GM19099 (cell line): Measurements from ENCODE around the gene HADHA.

ENCODE experiments used
- POLR2A ChIP-seq: IDR thresholded peaks from 3 replicates; pipeline ENCODE4 v1.6.1; 2011; ENCODE audit warnings: low read depth; ENCODE audit not compliant: insufficient read length; ENCODE audit errors: extremely low read depth

The HADHA gene

DNA sequence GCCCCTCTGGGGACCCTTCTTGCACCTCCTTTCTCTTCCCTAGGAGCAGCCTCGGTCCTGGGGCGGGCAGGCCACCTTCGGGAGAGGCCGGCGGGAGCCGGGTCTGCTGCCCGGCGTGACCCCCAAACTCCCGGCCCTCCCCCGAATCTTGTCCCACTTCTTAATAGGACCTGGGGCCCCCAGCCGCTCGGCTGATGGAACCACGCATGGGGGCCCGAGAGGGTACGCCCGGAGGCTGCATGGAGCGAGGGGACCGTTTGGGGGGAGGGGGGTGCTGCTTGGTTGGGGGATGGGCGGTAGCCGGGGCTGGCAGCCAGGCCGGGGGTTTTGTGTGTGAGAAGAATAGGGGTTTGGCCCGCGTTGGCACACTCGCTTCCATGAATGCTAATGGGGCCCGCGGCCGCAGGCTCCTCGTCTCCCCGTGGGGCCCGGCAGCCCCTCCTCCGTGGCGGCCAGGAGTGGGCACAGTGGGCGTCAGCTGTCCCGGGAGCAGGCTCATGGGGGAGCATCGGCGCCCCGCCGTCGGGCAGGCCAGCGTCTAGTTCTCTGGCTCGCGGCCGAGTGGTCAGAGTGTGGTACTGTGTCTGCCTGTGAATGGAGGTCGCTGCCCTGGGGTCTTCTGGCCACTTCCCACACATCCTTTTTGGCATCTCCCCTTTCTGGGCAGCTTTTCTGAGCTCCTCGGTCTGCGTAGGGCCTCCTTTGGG, 70.5 kb downstream of the HADHA start:
- TF ChIP-seq POLR2A, result no peak

DNA sequence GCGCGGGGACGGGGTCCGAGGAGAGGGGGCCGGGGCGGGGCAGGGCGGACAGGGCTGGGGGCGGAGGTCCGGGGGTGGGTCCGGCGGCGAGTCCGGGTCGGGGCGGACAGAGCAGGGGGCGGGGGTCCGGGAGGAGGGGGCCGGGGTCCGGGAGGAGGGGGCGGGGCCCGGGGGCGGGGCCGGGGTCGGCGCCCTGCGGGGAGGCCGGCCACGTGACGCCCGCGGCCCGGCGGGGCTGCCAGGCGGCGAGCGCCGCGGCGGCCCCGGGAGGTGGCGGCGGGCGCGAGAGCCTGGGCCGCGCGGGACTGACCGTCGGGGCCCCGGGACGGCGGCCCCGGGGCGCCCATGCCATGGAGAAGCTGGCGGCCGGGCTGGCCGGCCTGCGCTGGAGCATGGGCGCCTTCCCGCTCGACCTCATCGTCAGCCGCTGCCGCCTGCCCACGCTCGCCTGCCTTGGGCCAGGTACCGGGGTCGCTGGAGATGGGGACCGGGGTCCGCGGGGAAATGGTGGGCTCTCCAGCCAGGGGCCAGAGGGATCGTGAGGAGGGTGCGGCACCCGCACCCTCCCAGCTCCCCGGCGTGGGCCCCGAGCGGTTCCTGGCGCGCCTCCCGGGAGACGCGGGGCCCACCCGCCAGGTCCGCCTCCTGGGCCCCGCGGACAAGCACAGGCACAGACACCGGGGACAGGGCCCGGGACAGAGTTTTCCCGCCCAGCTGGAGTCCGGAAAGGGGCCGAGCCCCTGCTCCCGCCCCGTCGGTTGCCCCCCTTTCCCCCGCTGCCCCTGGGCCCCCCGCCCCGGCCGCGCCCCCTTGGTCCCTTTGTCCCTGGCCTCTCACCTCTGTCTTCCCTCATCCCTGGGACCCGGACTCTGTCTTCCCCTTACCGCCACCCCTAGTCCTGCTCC, 71.3 kb downstream of the HADHA start, which contains the start of gene GAREM2:
Gene GAREM2 (plus strand): TSS at position 218 of the 905 bp plus-strand sequence. CDS start 133 bp downstream, at position 351.
- no peak for TF ChIP-seq POLR2A

DNA sequence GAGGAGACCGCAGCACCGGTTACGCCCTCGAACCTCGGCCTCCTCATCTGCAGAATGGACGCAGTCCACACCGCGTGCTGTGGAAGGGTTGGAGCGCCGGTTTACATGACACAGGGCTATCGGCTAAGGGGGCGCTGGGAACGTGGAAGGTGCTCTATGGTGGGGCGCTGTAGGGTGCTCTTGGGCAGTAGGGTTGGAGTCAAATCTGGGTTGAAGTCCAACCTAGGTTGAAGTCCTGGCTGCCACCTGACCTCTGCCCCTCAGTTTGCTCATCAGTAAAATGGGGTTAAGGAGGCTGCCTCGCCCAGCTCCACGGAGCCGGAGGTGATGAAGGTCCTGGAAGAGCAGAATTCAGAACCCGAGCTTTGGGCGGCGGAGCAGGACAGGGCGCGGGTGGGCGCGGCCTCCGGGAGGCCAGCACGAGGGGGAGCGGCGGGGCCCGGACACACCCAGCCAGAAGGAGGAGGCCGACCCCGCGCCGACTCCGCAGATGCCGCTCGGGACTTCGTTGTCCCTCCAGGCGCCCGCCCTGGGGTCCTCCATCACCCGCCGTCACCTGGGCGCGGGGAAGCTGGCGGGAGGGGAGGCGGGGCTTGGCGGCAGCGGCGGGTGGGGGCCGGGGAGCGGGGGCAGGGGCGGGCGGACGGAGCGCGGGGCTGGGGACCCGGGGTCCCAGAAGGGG, 72.1 kb downstream of the HADHA start:
- no peak for TF ChIP-seq POLR2A

DNA sequence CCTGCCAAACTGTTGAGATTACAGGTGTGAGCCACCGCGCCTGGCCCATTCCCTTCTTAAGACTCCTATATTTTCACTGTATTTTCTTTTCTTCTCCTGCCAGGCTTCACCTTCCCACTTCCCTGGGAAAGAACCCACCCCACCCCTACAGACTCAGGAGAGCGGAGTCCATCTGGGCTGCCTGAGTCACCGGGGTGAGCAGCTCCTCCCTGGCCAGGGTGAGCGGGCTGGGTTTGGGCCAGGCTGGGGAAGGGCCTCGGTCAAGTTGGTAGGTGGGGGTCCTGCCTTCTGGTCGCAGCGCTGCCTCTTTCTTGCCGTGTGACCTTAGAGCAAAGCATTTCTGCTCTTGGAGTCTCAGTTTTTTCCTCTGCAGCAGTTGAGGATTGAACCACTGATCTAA, 73.6 kb downstream of the HADHA start:
- TF ChIP-seq POLR2A, result no peak

- TF ChIP-seq POLR2A, result no peak
Measured at GRCh38 chr2:26169681-26170414, 74.6 kb downstream of the HADHA start.

- no peak for TF ChIP-seq POLR2A
Measured at GRCh38 chr2:26169226-26169625, 75.2 kb downstream of the HADHA start.

DNA sequence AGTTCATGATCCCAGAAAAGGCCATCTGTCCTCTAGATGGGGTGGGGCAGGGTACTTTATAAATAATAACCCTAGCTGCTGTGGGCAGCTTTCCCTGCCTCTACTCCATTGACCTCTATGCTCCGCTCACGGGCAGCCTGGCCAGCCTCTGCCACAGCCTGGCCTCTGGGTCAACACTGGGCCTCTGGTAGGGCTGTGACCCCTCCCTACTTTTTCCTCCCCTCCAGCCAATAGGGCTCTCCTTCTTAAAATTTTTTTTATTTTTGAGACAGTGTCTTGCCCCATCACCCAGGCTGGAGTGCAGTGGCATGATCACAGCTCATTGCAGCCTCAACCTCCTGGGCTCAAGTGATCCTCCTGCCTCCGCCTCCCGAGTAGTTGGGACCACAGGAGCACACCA, 75.6 kb downstream of the HADHA start:
- TF ChIP-seq POLR2A, result no peak

DNA sequence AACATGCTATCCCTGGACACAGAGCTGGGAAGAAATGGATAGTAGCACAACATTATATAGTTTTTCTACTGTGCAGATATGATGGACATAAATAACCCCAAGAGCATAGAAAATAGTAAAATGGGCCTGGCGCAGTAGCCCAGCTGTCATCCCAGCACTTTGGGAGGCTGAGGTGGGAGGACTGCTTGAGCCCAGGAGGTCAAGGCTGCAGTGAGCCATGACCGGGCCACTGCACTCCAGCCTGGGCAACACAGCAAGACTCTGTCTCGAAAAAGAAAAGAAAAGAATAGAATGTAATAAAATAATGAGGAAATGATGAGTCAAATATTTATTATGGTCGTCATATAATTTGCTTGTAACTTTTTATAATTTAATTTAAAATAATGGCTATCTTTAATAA, 79.0 kb downstream of the HADHA start:
- no peak for TF ChIP-seq POLR2A

GRCh38 chr2:26164641-26165211, 79.7 kb downstream of the HADHA start:
- TF ChIP-seq POLR2A, result no peak

DNA sequence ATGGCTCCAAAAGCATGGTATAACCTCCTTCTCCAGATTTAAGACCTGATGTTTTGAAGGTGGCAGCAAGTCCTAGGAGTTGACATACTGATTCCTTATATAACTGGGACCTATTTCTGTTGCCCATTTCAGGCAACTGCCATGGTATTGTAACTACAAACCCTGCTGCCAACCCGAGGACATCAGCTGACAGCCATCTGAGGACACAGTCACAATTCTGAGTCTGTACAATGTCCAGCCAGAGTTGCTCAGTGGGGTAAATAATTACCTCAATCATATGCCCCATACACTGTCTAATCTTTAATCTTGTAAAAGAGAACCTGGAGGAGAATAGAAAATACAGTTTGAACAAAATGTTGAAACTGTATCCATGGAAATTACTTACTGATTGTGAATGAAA, 80.2 kb downstream of the HADHA start:
- TF ChIP-seq POLR2A, result no peak

GRCh38 chr2:26162963-26163362, 81.5 kb downstream of the HADHA start:
- TF ChIP-seq POLR2A, result no peak

- no peak for TF ChIP-seq POLR2A
Measured at GRCh38 chr2:26161926-26162325, 82.5 kb downstream of the HADHA start.

DNA sequence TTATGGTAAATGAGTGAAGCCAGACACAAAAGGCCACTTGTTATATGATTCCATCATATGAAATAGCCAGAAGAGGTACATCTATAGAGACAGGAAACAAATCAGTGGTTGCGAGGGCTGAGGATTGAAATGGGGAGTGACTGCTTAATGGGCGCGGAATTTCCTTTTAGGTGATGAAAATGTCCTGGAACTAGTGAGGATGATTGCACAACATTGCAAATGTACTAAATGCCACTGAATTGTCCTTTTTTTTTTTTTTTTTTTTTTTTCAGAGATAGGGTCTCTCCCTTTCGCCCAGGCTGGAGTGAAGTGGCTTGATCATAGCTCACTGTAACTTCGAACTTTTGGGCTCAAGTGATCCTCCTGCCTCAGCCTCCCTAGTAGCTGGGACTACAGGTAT, 86.9 kb downstream of the HADHA start:
- TF ChIP-seq POLR2A, result no peak

GRCh38 chr2:26150243-26150642, 94.2 kb downstream of the HADHA start:
- no peak for TF ChIP-seq POLR2A
